ENCODE data around the gene ERICH6.
A peak's percentile ranks its signal among the peaks of the same experiment; 100 is the strongest.

The ERICH6 gene

DNA sequence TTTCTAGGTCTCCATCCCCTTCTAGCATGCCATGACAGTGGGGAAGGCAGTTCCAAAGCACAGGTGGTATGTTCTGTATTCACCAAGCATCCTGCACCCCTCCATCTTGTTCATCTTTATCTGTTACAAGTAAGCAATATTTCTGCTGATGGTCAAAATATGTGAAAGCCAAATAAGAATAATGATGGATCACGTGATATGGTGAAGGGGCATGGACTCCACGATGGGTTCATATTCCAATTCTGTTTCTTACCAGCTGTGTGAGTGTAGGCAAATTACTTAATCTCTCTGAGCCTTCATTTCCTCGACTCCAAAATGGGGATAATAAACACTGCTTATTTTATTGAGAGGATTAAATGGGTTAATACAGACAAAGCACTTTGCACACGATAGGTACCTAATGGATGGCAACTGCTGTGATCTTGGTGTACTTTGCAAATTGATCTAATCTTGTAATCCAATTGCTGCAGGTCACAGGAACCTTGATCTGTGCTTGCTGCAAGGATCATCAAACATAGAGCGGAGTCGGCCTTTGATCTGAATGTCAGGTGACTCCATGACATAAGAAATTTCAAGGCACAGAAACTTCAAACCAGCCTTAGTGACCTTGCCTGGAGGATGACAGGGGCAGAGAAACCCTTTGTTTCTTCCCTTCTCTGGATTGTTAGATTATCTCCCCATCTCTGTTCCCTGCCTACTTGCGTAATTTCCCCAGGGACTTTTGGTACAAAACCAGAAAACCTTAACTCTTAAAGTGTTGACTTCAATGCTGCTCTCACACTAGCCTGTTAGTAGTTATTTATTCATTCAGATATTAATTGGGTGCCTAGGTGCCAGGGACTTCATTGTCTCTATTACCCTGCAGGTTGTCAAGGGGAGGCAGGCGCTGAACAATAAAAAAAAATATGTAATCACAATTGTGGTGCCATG is 33.4 kb upstream of the ERICH6 start:
- DNase-seq (ENCODE audit: low spot score) = no peak

- DNase-seq (ENCODE audit: low spot score) = no peak
These were observed 32.6 kb upstream of the ERICH6 start for GRCh38 chr3:150736316-150736719.

- no peak for DNase-seq (ENCODE audit: low spot score)
These were observed 31.0 kb upstream of the ERICH6 start for GRCh38 chr3:150734795-150735119.

DNA sequence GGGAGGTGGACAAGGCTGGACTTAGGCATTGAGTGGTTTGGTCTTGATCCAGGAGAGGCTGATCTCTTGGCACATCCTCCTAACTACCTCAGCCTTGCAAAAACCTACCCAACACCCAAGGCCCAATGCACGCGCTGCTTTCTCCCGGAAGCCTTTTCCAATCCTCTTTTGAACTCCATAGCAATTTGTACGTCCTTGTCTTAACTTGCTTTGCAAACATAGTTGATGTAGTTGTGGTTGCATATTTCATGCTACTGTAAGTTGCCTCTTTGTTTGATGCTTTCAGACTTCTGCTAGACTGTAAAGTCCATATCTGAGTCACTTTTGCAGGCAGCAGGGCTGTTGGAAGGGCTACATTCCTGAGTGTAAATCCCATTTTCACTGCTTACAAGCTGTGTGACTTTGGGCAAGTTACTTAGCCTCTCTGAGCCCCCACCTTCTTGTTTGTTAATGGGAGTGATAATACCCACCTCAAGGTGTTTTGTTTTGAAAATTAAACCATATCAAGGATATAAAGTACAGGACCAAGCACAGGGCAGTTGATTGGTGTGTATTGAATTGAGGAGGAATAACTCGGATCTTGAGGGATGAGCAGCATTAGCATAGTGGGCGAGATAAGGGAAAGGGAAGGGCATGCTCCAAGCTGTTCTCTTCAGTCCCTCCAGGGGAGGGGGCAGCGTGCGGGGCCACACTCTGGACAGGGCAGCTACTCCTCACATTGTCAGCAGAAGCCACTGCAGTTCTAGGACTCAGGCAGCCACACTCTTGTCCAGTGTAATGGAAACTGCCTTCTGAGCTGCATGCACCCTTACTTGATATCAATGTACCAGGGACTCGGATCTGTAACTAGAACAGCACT is 30.4 kb upstream of the ERICH6 start:
- no peak for DNase-seq (ENCODE audit: low spot score)

- no peak for DNase-seq (ENCODE audit: low spot score)
These were observed 29.7 kb upstream of the ERICH6 start for GRCh38 chr3:150733373-150733935.

DNA sequence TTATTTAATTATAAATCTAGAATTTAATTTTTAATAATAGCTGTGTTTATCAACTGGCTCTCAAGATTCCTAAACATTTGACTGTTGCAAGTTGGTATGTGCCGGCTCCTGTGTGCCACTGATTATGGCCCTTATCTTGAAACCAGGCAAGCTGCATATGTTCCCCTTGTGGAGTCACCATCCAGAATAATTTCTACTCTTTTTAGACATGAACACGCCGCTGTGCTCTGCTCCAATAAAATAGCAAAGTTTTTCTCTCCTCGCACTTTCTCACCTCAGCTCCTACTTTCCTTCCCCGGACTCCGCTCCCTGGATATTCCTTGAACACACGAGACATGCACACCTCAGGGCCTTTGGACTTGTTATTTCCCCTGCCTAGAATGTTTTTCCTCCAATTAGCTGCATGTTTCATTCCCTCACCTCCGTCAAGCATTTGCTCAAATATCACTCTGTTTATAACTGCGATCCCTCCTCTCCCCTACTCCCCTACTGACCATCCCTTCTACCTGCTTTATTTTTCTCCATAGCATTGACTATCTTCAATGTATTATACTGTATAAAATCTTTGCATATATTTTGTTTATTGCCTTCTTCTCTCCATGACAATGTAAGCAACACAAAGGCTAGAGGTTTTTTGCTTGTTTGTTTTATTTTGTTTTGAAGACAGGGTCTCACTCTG is 26.1 kb upstream of the ERICH6 start:
- no peak for DNase-seq (ENCODE audit: low spot score)

GRCh38 chr3:150727653-150728502 is 24.2 kb upstream of the ERICH6 start:
- DNase-seq (ENCODE audit: low spot score) = peak; percentile 26

GRCh38 chr3:150725548-150725947 is 21.8 kb upstream of the ERICH6 start:
- no peak for DNase-seq (ENCODE audit: low spot score)

DNA sequence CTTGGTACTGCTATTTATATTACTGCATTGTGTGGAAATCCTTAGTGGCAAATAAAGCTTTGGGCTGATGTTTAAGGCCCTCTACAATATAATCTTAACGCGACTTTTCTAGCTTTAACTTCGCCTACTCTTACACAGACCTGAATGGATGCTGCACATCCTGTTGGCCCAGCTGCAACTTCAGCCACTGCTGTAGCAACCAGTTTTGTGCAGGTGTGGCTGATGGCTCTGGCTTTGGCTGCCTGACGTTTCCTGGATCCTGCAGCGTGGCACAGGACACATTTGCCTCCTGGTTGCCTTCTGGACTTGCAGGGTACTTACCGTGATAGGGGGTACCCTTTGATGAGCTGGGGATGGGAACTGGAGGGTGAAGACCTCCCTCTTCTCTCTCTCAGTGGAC is 20.2 kb upstream of the ERICH6 start:
- DNase-seq (ENCODE audit: low spot score) = no peak

DNA sequence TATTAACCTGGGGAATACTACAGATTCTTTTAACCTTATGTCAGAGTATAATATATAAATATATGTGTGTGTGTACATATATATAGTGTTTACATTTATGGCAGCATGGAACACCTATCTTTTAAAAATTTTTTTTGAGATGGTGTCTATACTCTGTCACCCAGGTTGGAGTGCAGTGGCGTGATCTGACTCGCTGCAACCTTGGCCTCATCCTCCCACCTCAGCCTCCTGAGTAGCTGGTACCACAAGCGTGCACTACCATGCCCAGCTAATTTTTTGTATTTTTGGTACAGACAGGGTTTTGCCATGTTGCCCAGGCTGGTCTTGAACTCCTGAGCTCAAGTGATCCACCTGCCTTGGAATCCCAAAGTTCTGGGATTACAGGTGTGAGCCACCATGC is 18.5 kb upstream of the ERICH6 start:
- DNase-seq (ENCODE audit: low spot score) = no peak

DNA sequence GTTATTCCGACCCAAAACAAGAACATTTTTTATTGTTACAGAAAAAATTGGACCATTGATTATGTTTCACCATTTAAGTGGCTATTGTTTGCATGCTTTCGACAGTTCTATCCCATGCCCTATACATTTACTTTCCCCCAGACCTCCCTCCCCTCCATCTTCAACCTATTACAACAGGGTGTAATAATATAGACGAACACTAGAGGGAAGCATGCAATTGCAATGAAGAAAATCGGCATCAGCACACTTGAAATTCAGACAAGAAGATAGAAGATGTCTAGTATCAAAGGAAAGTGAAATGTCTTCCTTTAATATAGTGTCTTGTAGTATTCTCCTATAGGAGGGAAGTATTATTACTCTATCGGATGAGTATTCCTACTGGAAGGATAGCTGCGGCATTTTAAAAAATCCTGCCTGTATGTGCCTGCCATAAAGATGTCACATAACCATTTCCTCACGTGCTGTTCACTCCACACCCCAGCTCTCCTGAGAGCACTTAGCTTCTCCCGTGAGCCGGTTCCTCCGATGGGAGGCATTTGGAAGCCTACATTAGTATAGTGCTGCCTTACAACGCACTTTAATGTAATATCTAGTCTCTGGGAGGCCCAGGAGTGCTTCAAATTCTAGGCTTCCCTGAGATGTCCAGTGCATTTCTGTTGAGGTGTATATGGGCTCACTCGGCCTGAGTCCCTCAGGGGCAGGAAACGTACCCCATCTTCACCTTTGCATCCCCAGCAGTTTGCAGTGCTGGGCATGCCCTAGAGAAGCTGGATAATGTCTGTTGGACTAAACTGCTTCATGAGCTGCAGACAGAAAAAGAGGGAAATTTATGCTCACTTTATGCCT is 17.8 kb upstream of the ERICH6 start:
- peak; percentile 77 for DNase-seq (ENCODE audit: low spot score)

- no peak for DNase-seq (ENCODE audit: low spot score)
These were observed 16.7 kb upstream of the ERICH6 start for GRCh38 chr3:150720444-150720843.

- DNase-seq (ENCODE audit: low spot score) = no peak
These were observed 6.4 kb upstream of the ERICH6 start for GRCh38 chr3:150710097-150710496.

- DNase-seq (ENCODE audit: low spot score) = peak; percentile 43
These were observed 393 bp downstream of the ERICH6 start for GRCh38 chr3:150703299-150703755.

DNA sequence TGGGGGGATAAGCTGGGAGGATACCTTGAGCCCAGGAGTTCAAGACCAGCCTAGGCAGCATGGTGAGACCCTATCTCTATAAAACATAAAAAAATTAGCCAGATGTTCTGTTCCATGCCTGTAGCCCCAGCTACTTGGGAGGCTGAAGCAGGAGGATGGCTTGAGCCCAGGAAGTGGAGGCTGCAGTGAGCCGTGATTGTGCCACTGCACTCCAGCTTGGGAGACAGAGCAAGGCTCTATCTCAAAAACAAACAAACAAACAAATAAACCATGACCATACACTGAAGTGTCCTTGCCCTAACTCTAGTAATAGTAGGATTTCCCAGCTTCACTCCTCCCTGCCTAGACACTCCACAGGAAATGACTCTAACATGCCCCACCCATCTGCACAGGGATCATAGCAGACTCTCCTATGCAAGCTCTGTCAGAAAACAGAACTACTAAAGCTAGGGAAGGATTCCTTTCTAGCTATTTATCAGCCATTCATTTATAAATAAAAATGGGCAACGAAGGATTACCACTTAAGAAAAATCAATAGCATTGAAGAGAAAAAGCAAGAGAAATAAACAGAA is 4.6 kb downstream of the ERICH6 start:
- DNase-seq (ENCODE audit: low spot score) = no peak

DNA sequence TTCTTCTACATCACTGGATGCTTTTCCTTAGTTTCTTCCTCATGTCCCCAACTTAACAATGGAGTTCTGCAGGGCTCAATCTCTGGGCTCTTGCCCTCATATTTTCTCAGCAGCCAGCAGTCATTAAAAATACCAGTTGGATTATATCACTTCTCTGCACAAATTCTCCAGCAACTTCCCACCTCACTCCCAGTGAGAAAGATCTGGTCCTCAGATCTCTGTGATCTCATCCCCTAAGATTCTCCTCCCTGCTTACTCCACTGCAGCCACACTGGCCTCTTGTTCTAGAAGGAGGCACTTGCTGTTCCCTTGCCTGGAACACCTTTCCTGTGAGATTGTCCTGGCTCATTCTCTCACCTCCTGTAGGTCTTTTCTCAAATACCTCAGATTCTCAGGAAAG is 6.1 kb downstream of the ERICH6 start:
- DNase-seq (ENCODE audit: low spot score) = no peak

DNA sequence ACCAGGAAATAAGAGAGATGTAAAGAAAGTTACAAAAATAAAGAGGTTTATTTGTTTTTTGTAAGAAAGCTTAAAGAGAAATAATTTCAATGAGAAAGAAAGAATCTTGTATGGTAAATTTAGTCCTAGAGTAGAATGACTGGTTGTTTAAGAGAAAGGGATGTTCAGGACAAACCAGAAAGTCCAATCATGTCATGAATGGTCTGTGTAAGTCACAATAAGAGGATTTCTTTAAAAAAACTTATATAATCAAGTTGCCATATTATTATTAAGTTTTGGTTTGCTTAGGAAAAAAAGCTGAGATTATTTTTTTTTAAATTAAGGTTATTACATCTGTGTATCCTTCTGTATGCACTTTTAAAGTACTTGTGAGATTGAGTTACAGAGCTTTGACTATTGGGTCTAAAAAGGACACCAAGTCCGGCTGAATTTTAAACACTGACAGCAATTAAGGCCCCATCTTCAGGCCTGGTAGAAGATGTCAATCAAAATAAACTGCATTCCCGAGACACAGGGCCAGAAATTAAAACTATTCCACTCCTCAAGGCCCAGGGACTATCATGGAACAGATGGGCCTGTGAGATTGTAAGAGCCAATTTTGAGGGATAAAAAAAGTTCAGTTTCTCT is 12.2 kb downstream of the ERICH6 start:
- no peak for DNase-seq (ENCODE audit: low spot score)

- no peak for DNase-seq (ENCODE audit: low spot score)
These were observed 16.1 kb downstream of the ERICH6 start for GRCh38 chr3:150687613-150688012.

GRCh38 chr3:150682824-150683223 is 20.9 kb downstream of the ERICH6 start:
- no peak for DNase-seq (ENCODE audit: low spot score)
